Measurements from ENCODE around the gene C1orf122.

DNA sequence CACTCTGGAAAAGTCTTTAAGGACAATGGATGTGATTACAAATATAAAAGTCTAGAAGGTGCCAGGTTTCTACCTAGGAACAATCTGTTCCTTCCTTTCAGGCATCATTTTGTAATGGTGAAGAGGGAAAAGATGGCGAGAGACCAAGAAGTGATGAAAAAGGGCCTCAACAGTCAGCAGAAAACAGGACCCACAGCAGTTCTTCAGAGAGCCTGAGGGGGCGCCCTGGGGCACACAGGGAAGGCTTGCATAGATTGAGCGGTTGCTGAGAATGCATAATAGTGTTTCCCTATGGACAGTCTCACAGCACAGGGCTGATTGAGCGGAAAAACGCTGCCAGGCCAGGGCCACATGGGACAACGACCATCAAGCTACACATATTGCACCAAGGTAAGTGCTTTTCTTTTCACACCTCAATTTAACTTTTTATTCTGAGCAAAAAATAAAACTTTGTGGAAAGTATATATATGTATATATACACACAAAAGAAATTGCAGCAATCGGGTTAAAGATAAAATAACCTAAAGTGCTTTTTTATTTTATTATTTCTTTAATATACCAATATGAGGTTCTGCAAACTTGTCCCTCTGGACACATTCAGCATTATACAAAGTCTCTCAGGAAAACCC, 3.6 kb downstream of the C1orf122 start:
- TF ChIP-seq, protein P1, sequence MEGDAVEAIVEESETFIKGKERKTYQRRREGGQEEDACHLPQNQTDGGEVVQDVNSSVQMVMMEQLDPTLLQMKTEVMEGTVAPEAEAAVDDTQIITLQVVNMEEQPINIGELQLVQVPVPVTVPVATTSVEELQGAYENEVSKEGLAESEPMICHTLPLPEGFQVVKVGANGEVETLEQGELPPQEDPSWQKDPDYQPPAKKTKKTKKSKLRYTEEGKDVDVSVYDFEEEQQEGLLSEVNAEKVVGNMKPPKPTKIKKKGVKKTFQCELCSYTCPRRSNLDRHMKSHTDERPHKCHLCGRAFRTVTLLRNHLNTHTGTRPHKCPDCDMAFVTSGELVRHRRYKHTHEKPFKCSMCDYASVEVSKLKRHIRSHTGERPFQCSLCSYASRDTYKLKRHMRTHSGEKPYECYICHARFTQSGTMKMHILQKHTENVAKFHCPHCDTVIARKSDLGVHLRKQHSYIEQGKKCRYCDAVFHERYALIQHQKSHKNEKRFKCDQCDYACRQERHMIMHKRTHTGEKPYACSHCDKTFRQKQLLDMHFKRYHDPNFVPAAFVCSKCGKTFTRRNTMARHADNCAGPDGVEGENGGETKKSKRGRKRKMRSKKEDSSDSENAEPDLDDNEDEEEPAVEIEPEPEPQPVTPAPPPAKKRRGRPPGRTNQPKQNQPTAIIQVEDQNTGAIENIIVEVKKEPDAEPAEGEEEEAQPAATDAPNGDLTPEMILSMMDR (IDR thresholded peaks at IDR 0.05): peak in 3 of 4 experiments; percentile 35 to 56 (median 37)
- no peak for TF ChIP-seq POLR2AphosphoS5 (IDR thresholded peaks at IDR 0.05)
